A549 (cell line): ENCODE data around the gene PRXL2A. TPM values are rescaled to one million over a fixed set of nuclear protein-coding genes. Genes with fewer than 3 reads are reported as not detected.

Experiments
- ATAC-seq, 2 experiments: fragments of 200-7000 bp in 1 of 2; fragments of >200 bp in 1 of 2; cut with Nextera tagmentation in 1 of 2; cut with Tn5 transposase in 1 of 2; 3 replicates each; pipeline versions ENCODE4 v1.8.0 to v1.9.1; 2018 to 2020; ENCODE audit warnings: mild to moderate bottlenecking in 1 of 2, moderate library complexity in 1 of 2
- CTCF ChIA-PET: fragments of 300-600 bp; sonication (Branson Sonifier 250); formaldehyde crosslinking; extraction: SDS; loops from one replicate; lab custom pipeline; 2021; ENCODE audit warnings: antibody characterized with exemption, inconsistent platforms; lab: Yijun Ruan, JAX
- POLR2A ChIA-PET: fragments of 350-600 bp; formaldehyde crosslinking; extraction: SDS; loops from one replicate; lab custom pipeline; 2021; ENCODE audit warnings: antibody characterized with exemption, inconsistent platforms; lab: Yijun Ruan, JAX
- DNase-seq, 2 experiments: peaks; one replicate each; pipeline versions ENCODE4 v3.0.0 to v3.0.0-alpha.2; 2011 to 2016; ENCODE audit warnings: low read depth in 1 of 2, low spot score in 1 of 2
- FAIRE-seq: peaks from 2 replicates; lab custom pipeline; 2011; peaks lifted over from hg19 to GRCh38; lab: Jason Lieb, UNC
- H3K27ac ChIP-seq, 2 experiments: fragments of >200 bp; sonication (Bioruptor Twin); formaldehyde crosslinking; 3 replicates each; pipeline ENCODE4 v1.5.1; 2016 to 2017
- H3K4me1 ChIP-seq: fragments of >200 bp; sonication (Bioruptor Twin); formaldehyde crosslinking; 3 replicates; pipeline ENCODE4 v1.6.1; 2016
- H3K4me2 ChIP-seq: fragments of >200 bp; sonication (Bioruptor Twin); formaldehyde crosslinking; 3 replicates; pipeline ENCODE4 v1.6.1; 2016
- H3K4me3 ChIP-seq: fragments of >200 bp; sonication (Bioruptor Twin); formaldehyde crosslinking; 3 replicates; pipeline ENCODE4 v1.5.1; 2016
- H3K9me3 ChIP-seq: fragments of >200 bp; sonication (Bioruptor Twin); formaldehyde crosslinking; 3 replicates; pipeline ENCODE4 v1.6.1; 2016
- CBX2 ChIP-seq: fragments of 200-600 bp; sonication (generic); IDR thresholded peaks from 2 replicates; pipeline ENCODE4 v1.6.1; 2016; ENCODE audit warnings: low read depth, mild to moderate bottlenecking, borderline replicate concordance
- CHD4 ChIP-seq: fragments of 200-600 bp; sonication (generic); IDR thresholded peaks from 2 replicates; pipeline ENCODE4 v1.6.1; 2016; ENCODE audit warnings: antibody characterized with exemption, mild to moderate bottlenecking, borderline replicate concordance
- EP300 ChIP-seq, 2 experiments: fragments of >200 bp; sonication (Bioruptor Twin); formaldehyde crosslinking; IDR thresholded peaks; 2 replicates in 1 of 2; 3 replicates in 1 of 2; pipeline ENCODE4 v1.6.1; 2016 to 2017
- GATA3 ChIP-seq: IDR thresholded peaks from 2 replicates; pipeline ENCODE4 v1.6.1; 2012; ENCODE audit warnings: borderline replicate concordance
- HOXB13 ChIP-seq: fragments of 250-450 bp; sonication (Bioruptor Pico); IDR thresholded peaks from 2 replicates; pipeline ENCODE4 v1.5.0; 2020; ENCODE audit warnings: low read depth, mild to moderate bottlenecking, moderate library complexity
- HOXB5 ChIP-seq: fragments of 250-450 bp; sonication (Bioruptor Pico); IDR thresholded peaks from 2 replicates; pipeline ENCODE4 v1.5.0; 2020; ENCODE audit warnings: mild to moderate bottlenecking, moderate library complexity
- KDM1A ChIP-seq: fragments of 200-600 bp; sonication (generic); IDR thresholded peaks from 2 replicates; pipeline ENCODE4 v1.6.1; 2016; ENCODE audit warnings: low read depth, mild to moderate bottlenecking
- NPAS2 ChIP-seq: fragments of 250-450 bp; sonication (Bioruptor Pico); IDR thresholded peaks from 2 replicates; pipeline ENCODE4 v1.8.0; 2022; ENCODE audit warnings: mild to moderate bottlenecking, moderate library complexity, borderline replicate concordance
- POLR2AphosphoS2 ChIP-seq: conservative IDR thresholded peaks from 2 replicates; pipeline ENCODE4 v1.6.1; 2012; ENCODE audit warnings: low read length, improper control_type of control experiment, inconsistent platforms
- RNF2 ChIP-seq: fragments of 200-600 bp; sonication (generic); IDR thresholded peaks from 2 replicates; pipeline ENCODE4 v1.6.1; 2016; ENCODE audit warnings: low read depth, mild to moderate bottlenecking, antibody characterized with exemption, moderate library complexity, borderline replicate concordance
- SMC3 ChIP-seq: fragments of >200 bp; sonication (Bioruptor Twin); formaldehyde crosslinking; IDR thresholded peaks from 3 replicates; pipeline ENCODE4 v1.6.1; 2018; ENCODE audit warnings: inconsistent platforms
- SREBF2 ChIP-seq: fragments of 450-650 bp; IDR thresholded peaks from 2 replicates; pipeline ENCODE4 v1.6.1; 2014; ENCODE audit warnings: mild to moderate bottlenecking, moderate library complexity
- TFCP2L1 ChIP-seq: fragments of 250-450 bp; sonication (Bioruptor Pico); IDR thresholded peaks from 2 replicates; pipeline ENCODE4 v1.5.0; 2021; ENCODE audit warnings: mild to moderate bottlenecking
- TP53 ChIP-seq: fragments of 250-450 bp; sonication (Bioruptor Pico); IDR thresholded peaks from 2 replicates; pipeline ENCODE4 v1.5.0; 2021; ENCODE audit warnings: mild to moderate bottlenecking, moderate library complexity
- ZNF302 ChIP-seq: fragments of 250-450 bp; sonication (Bioruptor Pico); IDR thresholded peaks from 2 replicates; pipeline ENCODE4 v1.9.0; 2021; ENCODE audit warnings: inconsistent platforms, mild to moderate bottlenecking, moderate library complexity
- WGBS: methylation state at CpG from one replicate; pipeline ENCODE4 v1.1.6; 2017; ENCODE audit errors: missing lambda C conversion rate; 5-methylcytosine and 5-hydroxymethylcytosine counted together
- polyA plus RNA-seq, 4 experiments: library from polyadenylated mRNA; depleted of rRNA in 3 of 4; stranded (reverse); fragments of >200 nt; fragmentation: RNase III in 1 of 4; extraction: RNeasy Plus Mini Kit Qiagen cat#74134 plus additional on column Dnase treatment in 1 of 4; gene quantifications; 2 replicates in 3 of 4; 3 replicates in 1 of 4; pipeline ENCODE4 v1.2.3, GENCODE V29; 2011 to 2017
- TF ChIP-seq, protein P1 (sequence below): fragments of >200 bp; sonication (Bioruptor Twin); formaldehyde crosslinking; IDR thresholded peaks from 3 replicates; pipeline ENCODE4 v1.6.1; 2016
- TF ChIP-seq, protein P2 (sequence below): fragments of 200-600 bp; sonication (generic); IDR thresholded peaks from 2 replicates; pipeline ENCODE4 v1.6.1; 2016; ENCODE audit warnings: antibody characterized with exemption, mild to moderate bottlenecking, moderate library complexity
- TF ChIP-seq, protein P3 (sequence below): fragments of 150-350 bp; IDR thresholded peaks from 2 replicates; pipeline ENCODE4 v1.6.1; 2014; ENCODE audit warnings: low read depth, mild to moderate bottlenecking, low read length
- TF ChIP-seq, protein P4 (sequence below): IDR thresholded peaks from 2 replicates; pipeline ENCODE4 v1.6.1; 2012
- TF ChIP-seq, protein P5 (sequence below): fragments of 250-450 bp; sonication (Bioruptor Pico); IDR thresholded peaks from 2 replicates; pipeline ENCODE4 v1.5.0; 2021; ENCODE audit warnings: mild to moderate bottlenecking, moderate library complexity, borderline replicate concordance
- TF ChIP-seq, protein P6 (sequence below): fragments of >200 bp; sonication (Bioruptor Twin); formaldehyde crosslinking; IDR thresholded peaks from 2 replicates; pipeline ENCODE4 v1.6.1; 2016

Gene PRXL2A
- polyA plus RNA-seq, 2 of the 4 experiments (the other 2 are of a cell fraction): 55.0 to 59.3 TPM

DNA sequence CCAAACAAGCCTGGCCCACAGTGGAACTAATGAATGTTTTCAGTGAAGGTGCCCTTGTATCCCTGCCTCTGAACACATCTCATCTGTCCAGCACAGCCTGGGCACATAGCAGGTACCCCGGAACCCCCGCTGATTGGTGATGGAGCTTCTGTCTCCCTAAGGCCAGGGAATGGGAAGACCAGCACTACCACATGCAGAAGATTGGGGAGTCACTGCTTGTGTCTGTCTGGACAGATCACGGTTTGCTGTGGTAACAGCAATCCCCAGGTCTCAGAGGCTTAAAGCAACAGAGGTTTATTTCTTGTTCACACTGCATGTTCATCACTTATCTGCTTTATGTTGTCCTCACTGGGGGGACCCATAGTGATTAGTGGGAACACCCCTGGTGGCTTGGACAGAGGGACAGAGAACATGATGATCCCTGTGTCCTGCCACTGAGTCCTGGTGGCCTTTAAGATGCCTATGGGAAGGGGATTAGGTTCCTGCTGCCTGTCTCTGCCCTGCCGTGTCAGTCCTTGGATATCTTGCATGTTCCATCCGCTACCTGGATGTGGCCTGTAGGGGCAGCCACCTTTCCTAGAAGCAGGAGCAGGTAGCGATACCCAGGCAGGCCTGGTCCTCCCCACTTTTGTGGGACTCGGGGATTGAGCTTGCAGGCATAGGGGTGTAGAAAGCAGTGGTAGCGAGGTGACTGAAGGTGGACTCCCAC is 49.4 kb downstream of the PRXL2A start:
- 79% methylated on average over 7 of the region's 8 CpGs for WGBS
- no peak for TF ChIP-seq CHD4
- TF ChIP-seq, protein P1, sequence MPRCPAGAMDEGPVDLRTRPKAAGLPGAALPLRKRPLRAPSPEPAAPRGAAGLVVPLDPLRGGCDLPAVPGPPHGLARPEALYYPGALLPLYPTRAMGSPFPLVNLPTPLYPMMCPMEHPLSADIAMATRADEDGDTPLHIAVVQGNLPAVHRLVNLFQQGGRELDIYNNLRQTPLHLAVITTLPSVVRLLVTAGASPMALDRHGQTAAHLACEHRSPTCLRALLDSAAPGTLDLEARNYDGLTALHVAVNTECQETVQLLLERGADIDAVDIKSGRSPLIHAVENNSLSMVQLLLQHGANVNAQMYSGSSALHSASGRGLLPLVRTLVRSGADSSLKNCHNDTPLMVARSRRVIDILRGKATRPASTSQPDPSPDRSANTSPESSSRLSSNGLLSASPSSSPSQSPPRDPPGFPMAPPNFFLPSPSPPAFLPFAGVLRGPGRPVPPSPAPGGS: no peak
- TF ChIP-seq, protein P2, sequence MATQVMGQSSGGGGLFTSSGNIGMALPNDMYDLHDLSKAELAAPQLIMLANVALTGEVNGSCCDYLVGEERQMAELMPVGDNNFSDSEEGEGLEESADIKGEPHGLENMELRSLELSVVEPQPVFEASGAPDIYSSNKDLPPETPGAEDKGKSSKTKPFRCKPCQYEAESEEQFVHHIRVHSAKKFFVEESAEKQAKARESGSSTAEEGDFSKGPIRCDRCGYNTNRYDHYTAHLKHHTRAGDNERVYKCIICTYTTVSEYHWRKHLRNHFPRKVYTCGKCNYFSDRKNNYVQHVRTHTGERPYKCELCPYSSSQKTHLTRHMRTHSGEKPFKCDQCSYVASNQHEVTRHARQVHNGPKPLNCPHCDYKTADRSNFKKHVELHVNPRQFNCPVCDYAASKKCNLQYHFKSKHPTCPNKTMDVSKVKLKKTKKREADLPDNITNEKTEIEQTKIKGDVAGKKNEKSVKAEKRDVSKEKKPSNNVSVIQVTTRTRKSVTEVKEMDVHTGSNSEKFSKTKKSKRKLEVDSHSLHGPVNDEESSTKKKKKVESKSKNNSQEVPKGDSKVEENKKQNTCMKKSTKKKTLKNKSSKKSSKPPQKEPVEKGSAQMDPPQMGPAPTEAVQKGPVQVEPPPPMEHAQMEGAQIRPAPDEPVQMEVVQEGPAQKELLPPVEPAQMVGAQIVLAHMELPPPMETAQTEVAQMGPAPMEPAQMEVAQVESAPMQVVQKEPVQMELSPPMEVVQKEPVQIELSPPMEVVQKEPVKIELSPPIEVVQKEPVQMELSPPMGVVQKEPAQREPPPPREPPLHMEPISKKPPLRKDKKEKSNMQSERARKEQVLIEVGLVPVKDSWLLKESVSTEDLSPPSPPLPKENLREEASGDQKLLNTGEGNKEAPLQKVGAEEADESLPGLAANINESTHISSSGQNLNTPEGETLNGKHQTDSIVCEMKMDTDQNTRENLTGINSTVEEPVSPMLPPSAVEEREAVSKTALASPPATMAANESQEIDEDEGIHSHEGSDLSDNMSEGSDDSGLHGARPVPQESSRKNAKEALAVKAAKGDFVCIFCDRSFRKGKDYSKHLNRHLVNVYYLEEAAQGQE: no peak
- peak overlapping the region; percentile 93 for H3K4me2 ChIP-seq
- ChIA-PET POLR2A (no interaction called here), CTCF (interaction anchor here (1.6 to 38.6 kb wide), 3 partner anchors 13 to 48 kb away, joined by 7 to 928 read pairs (median 14); no protein-coding TSS in a partner anchor)
- H3K4me3 ChIP-seq: peak overlapping the region; percentile 23; the same call in 2 of the 3 replicates
- peak overlapping the region; percentile 59 to 100 for H3K27ac ChIP-seq
- no peaks in the 10 kb centered on the region for H3K9me3 ChIP-seq
- ATAC-seq (no peak), DNase-seq (no peak), FAIRE-seq (no peak)
- H3K4me1 ChIP-seq: peaks cover 77% of the 10 kb centered on the region

DNA sequence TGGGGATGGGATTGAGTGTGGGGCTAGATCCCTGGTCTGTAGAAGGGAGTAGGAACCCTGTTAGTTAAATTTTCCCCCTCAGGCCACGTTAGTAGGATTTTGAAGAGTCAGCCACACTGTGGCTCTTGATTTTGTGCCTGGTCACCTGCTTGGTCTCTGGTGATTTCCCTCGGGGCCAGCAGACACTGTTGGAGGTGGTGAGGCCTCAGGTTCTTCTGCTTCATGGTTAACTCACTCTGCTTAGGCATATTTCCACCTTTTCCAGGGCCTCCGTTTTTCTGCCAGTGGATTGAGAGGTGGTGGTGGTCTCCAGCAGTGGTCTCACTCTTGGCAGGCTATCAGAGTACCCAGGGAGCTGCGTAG is 49.9 kb downstream of the PRXL2A start:
- CTCF ChIA-PET: interaction anchor here (1.1 to 38.6 kb wide), 5 partner anchors 10 to 48 kb away, joined by 4 to 928 read pairs (median 7); no protein-coding TSS in a partner anchor
- POLR2A ChIA-PET: no interaction called here

More for the DNA sequence above, 49.9 kb downstream of the PRXL2A start:
- 55% methylated on average over 4 of the region's 4 CpGs for WGBS
- TF ChIP-seq TFCP2L1: no peak
- TF ChIP-seq SREBF2: no peak
- TF ChIP-seq NPAS2: no peak
- no peak for TF ChIP-seq CHD4
- TF ChIP-seq KDM1A: no peak
- TF ChIP-seq POLR2AphosphoS2: no peak
- TF ChIP-seq RNF2: no peak
- no peak for TF ChIP-seq HOXB5 (CRISPR knock-in tag)
- TF ChIP-seq EP300 (IDR thresholded peaks at IDR 0.05): no peak
- TF ChIP-seq GATA3: no peak
- no peak for TF ChIP-seq CBX2
- no peak for TF ChIP-seq SMC3
- TF ChIP-seq TP53 (CRISPR knock-in tag): no peak
- TF ChIP-seq, protein P3, sequence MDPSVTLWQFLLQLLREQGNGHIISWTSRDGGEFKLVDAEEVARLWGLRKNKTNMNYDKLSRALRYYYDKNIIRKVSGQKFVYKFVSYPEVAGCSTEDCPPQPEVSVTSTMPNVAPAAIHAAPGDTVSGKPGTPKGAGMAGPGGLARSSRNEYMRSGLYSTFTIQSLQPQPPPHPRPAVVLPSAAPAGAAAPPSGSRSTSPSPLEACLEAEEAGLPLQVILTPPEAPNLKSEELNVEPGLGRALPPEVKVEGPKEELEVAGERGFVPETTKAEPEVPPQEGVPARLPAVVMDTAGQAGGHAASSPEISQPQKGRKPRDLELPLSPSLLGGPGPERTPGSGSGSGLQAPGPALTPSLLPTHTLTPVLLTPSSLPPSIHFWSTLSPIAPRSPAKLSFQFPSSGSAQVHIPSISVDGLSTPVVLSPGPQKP: no peak
- no peak for TF ChIP-seq HOXB13 (CRISPR knock-in tag)
- TF ChIP-seq ZNF302 (CRISPR knock-in tag): no peak
- TF ChIP-seq, protein P4, sequence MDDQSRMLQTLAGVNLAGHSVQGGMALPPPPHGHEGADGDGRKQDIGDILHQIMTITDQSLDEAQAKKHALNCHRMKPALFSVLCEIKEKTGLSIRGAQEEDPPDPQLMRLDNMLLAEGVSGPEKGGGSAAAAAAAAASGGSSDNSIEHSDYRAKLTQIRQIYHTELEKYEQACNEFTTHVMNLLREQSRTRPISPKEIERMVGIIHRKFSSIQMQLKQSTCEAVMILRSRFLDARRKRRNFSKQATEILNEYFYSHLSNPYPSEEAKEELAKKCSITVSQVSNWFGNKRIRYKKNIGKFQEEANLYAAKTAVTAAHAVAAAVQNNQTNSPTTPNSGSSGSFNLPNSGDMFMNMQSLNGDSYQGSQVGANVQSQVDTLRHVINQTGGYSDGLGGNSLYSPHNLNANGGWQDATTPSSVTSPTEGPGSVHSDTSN: no peak
- TF ChIP-seq, protein P5, sequence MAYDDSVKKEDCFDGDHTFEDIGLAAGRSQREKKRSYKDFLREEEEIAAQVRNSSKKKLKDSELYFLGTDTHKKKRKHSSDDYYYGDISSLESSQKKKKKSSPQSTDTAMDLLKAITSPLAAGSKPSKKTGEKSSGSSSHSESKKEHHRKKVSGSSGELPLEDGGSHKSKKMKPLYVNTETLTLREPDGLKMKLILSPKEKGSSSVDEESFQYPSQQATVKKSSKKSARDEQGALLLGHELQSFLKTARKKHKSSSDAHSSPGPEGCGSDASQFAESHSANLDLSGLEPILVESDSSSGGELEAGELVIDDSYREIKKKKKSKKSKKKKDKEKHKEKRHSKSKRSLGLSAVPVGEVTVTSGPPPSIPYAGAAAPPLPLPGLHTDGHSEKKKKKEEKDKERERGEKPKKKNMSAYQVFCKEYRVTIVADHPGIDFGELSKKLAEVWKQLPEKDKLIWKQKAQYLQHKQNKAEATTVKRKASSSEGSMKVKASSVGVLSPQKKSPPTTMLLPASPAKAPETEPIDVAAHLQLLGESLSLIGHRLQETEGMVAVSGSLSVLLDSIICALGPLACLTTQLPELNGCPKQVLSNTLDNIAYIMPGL (CRISPR knock-in tag): no peak
- TF ChIP-seq, protein P6, sequence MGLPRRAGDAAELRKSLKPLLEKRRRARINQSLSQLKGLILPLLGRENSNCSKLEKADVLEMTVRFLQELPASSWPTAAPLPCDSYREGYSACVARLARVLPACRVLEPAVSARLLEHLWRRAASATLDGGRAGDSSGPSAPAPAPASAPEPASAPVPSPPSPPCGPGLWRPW: no peak
- no peak for FAIRE-seq
- peaks cover 77% of the 10 kb centered on the region for H3K4me1 ChIP-seq
- ATAC-seq: no peak
- H3K9me3 ChIP-seq: no peaks in the 10 kb centered on the region
- H3K4me2 ChIP-seq: peak overlapping the region; percentile 93
- DNase-seq: no peak
- H3K27ac ChIP-seq: peak overlapping the region; percentile 59 to 100
- peak overlapping the region; percentile 23; the same call in 2 of the 3 replicates for H3K4me3 ChIP-seq
